Neuronal stem cell (in vitro differentiated cells): Measurements from ENCODE around the gene DRGX.

Experiments
- DNase-seq: peaks from one replicate; pipeline ENCODE4 v3.0.0-alpha.2; 2013; ENCODE audit warnings: low spot score
- H2AFZ ChIP-seq: one replicate; pipeline ENCODE4 v1.6.1; 2013; ENCODE audit warnings: mild to moderate bottlenecking, low read length, inconsistent platforms
- H2AK5ac ChIP-seq: 2 replicates; pipeline ENCODE4 v1.6.1; 2013; ENCODE audit warnings: low read depth, mild to moderate bottlenecking, inconsistent platforms, low read length, moderate library complexity, mixed read lengths
- H2BK120ac ChIP-seq: 2 replicates; pipeline ENCODE4 v1.6.1; 2013; ENCODE audit warnings: low read depth, mild to moderate bottlenecking, inconsistent platforms, low read length, moderate library complexity, mixed read lengths
- H2BK12ac ChIP-seq: one replicate; pipeline ENCODE4 v1.6.1; 2013; ENCODE audit warnings: low read length, inconsistent platforms
- H2BK15ac ChIP-seq: 2 replicates; pipeline ENCODE4 v1.6.1; 2013; ENCODE audit warnings: mild to moderate bottlenecking, low read length, inconsistent platforms, mixed read lengths
- H2BK5ac ChIP-seq: one replicate; pipeline ENCODE4 v1.6.1; 2013; ENCODE audit warnings: inconsistent platforms, mild to moderate bottlenecking, low read length, moderate library complexity
- H3K14ac ChIP-seq: one replicate; pipeline ENCODE4 v1.6.1; 2013; ENCODE audit warnings: low read length, inconsistent platforms
- H3K18ac ChIP-seq: 2 replicates; pipeline ENCODE4 v1.6.1; 2013; ENCODE audit warnings: low read length, inconsistent platforms
- H3K23ac ChIP-seq: 2 replicates; pipeline ENCODE4 v1.6.1; 2013; ENCODE audit warnings: low read depth, mild to moderate bottlenecking, mixed read lengths, low read length, inconsistent platforms; ENCODE audit not compliant: poor library complexity
- H3K27ac ChIP-seq: replicated peaks from 3 replicates; pipeline ENCODE4 v1.5.1; 2013; ENCODE audit warnings: low read length, inconsistent platforms
- H3K27me3 ChIP-seq, 3 experiments: 2 replicates each; pipeline ENCODE4 v1.6.1; 2013; ENCODE audit warnings: low read length in 3 of 3, mild to moderate bottlenecking in 2 of 3, inconsistent platforms in 1 of 3, low read depth in 1 of 3, mixed read lengths in 1 of 3, moderate library complexity in 1 of 3; ENCODE audit not compliant: control insufficient read depth in 3 of 3, insufficient read depth in 3 of 3
- H3K36me3 ChIP-seq, 2 donors: replicated peaks in 1 of 2; 2 replicates each; pipeline ENCODE4 v1.6.1; 2013; ENCODE audit warnings: low read length in 2 of 2; ENCODE audit not compliant: control insufficient read depth in 2 of 2, insufficient read depth in 2 of 2
- H3K4ac ChIP-seq: 2 replicates; pipeline ENCODE4 v1.6.1; 2013; ENCODE audit warnings: inconsistent platforms, mild to moderate bottlenecking, low read length, moderate library complexity
- H3K4me1 ChIP-seq, 2 donors: 1 replicate in 1 of 2; 2 replicates in 1 of 2; pipeline ENCODE4 v1.6.1; 2013; ENCODE audit warnings: low read length in 2 of 2, low read depth in 1 of 2; ENCODE audit not compliant: control insufficient read depth in 2 of 2, insufficient read depth in 1 of 2
- H3K4me2 ChIP-seq: one replicate; pipeline ENCODE4 v1.6.1; 2013; ENCODE audit warnings: mild to moderate bottlenecking, low read length, inconsistent platforms; ENCODE audit not compliant: insufficient read depth, poor library complexity, severe bottlenecking
- H3K4me3 ChIP-seq, 2 donors: 2 replicates each; pipeline ENCODE4 v1.5.1; 2013; ENCODE audit warnings: low read length in 2 of 2, mild to moderate bottlenecking in 2 of 2, inconsistent platforms in 1 of 2, moderate library complexity in 1 of 2
- H3K79me1 ChIP-seq: one replicate; pipeline ENCODE4 v1.6.1; 2013; ENCODE audit warnings: low read depth, mild to moderate bottlenecking, inconsistent platforms, low read length, moderate library complexity
- H3K9ac ChIP-seq: one replicate; pipeline ENCODE4 v1.6.1; 2013; ENCODE audit warnings: mild to moderate bottlenecking, low read depth, low read length, inconsistent platforms; ENCODE audit not compliant: poor library complexity
- H3K9me3 ChIP-seq, 2 donors: replicated peaks in 1 of 2; 2 replicates each; pipeline versions ENCODE3 to v1.6.1; 2013; ENCODE audit warnings: low read length in 2 of 2, mild to moderate bottlenecking in 2 of 2, inconsistent platforms in 1 of 2, low read depth in 1 of 2, mixed read lengths in 1 of 2, moderate library complexity in 1 of 2; ENCODE audit not compliant: control insufficient read depth in 2 of 2, insufficient read depth in 1 of 2
- H4K8ac ChIP-seq: one replicate; pipeline ENCODE4 v1.6.1; 2013; ENCODE audit warnings: low read depth, mild to moderate bottlenecking, inconsistent platforms, low read length, moderate library complexity
- H4K91ac ChIP-seq: one replicate; pipeline ENCODE4 v1.6.1; 2013; ENCODE audit warnings: low read length, low read depth, mild to moderate bottlenecking, inconsistent platforms; ENCODE audit not compliant: poor library complexity
- WGBS, 2 donors: extraction: QIAGEN DNeasy Blood & Tissue Kit; methylation state at CpG; one replicate each; pipeline ENCODE4 v1.1.7; 2013; ENCODE audit warnings: missing lambda C conversion rate in 2 of 2, mixed read lengths in 1 of 2; ENCODE audit not compliant: insufficient read length in 2 of 2, insufficient replicate concordance in 1 of 2; ENCODE audit errors: extremely low coverage in 2 of 2; 5-methylcytosine and 5-hydroxymethylcytosine counted together

The DRGX gene

DNA sequence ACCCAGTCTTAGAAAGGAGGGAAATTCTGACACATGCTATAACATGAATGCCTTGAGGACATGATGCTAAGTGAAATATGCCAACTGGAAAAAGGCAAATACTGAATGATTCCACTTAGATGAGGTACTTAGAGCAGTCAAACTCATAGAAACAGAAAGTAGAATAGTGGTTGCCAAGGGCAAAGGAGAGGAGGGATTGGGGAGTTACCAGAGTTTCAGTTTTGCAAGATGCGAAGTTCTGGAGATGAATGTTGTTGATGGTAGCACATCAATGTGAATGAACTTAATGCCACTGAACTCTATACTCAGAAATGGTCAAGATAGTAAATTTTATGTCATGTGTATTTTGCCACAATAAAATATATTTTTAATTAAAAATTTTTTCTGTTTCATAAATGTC lies 38.9 kb downstream of the DRGX start:
- no peak for DNase-seq
- no peak overlapping the region for H2BK12ac ChIP-seq
- H3K9me3 ChIP-seq, result no peaks in the 10 kb centered on the region
- H3K18ac ChIP-seq, result no peak overlapping the region
- H2AK5ac ChIP-seq, result no peak overlapping the region
- H2BK15ac ChIP-seq, result no peak overlapping the region
- peaks cover 0 to 3% of the 10 kb centered on the region in 2 donors for H3K4me1 ChIP-seq
- no peaks in the 10 kb centered on the region for H3K27me3 ChIP-seq
- no peaks in the 10 kb centered on the region for H3K79me1 ChIP-seq
- H2BK5ac ChIP-seq, result no peak overlapping the region
- H2AFZ ChIP-seq, result no peak overlapping the region
- H3K9ac ChIP-seq, result no peak overlapping the region
- H3K14ac ChIP-seq, result no peak overlapping the region
- no CpG with 5 or more reads among the region's 1 CpG for WGBS, 2 donors
- H3K27ac ChIP-seq, result no peak overlapping the region
- H4K91ac ChIP-seq, result no peak overlapping the region
- H2BK120ac ChIP-seq, result no peak overlapping the region
- no peak overlapping the region for H3K4ac ChIP-seq
- H3K4me3 ChIP-seq, result no peak overlapping the region
- no peak overlapping the region for H3K4me2 ChIP-seq
- no peak overlapping the region for H3K23ac ChIP-seq
- no peaks in the 10 kb centered on the region for H3K36me3 ChIP-seq
- H4K8ac ChIP-seq, result no peak overlapping the region

DNA sequence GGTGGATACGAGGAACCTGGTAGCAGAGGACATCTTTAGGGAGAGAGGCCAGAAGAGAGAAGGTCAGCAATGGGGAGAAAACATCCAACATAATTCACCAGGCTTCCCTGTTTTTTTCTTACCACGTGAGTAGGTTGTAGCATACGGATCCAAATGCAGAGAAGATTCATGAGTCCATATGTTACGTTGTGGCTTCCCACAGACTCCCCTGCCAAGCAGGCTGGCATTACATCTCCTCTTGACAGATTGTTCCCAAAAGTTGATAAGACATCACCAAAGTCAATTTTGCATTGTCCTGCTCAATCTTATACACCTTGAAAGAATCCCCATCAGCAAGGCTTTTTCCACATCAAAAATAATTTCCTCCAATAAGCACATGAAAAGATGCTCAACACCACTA lies 39.7 kb downstream of the DRGX start:
- Histone ChIP-seq H3K4me3 (no peak overlapping the region), H3K36me3 (no peaks in the 10 kb centered on the region), H2BK5ac (no peak overlapping the region), H3K9me3 (no peaks in the 10 kb centered on the region), H3K79me1 (no peaks in the 10 kb centered on the region), H3K23ac (no peak overlapping the region), H3K4me2 (no peak overlapping the region), H4K91ac (no peak overlapping the region), H2BK12ac (no peak overlapping the region), H2AK5ac (no peak overlapping the region), H3K14ac (no peak overlapping the region), H3K27ac (no peak overlapping the region), H3K27me3 (no peaks in the 10 kb centered on the region), H3K9ac (no peak overlapping the region), H2BK15ac (no peak overlapping the region), H2BK120ac (no peak overlapping the region), H3K4me1 (peaks cover 0 to 3% of the 10 kb centered on the region in 2 donors), H3K18ac (no peak overlapping the region), H4K8ac (no peak overlapping the region), H2AFZ (no peak overlapping the region), H3K4ac (no peak overlapping the region)
- DNase-seq, result no peak
- no CpG with 5 or more reads among the region's 4 CpGs for WGBS, 2 donors

DNA sequence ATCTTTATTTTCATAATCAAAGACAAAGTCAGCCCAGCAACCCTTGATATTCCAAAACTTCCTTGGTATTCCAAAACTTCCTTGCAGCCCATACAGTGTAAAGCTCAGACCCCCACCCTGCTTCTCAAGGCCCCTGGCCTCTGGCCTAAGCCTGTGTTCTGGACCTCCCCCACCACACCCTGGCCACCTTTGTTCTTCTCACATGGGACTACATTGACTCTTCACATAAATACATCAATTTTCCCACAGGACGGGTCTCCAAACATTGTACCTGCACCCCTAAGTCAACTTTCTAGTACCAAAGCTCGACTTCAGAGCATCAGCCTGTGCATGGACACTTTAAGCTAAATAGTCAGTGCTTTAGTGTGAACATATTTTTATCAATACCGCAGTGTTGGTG lies 40.7 kb downstream of the DRGX start:
- no peak overlapping the region for H2AFZ ChIP-seq
- no peak overlapping the region for H3K27ac ChIP-seq
- no peak overlapping the region for H3K18ac ChIP-seq
- H3K4ac ChIP-seq, result no peak overlapping the region
- H2BK12ac ChIP-seq, result no peak overlapping the region
- no peak overlapping the region for H2BK120ac ChIP-seq
- no peak overlapping the region for H4K91ac ChIP-seq
- H3K14ac ChIP-seq, result no peak overlapping the region
- no peaks in the 10 kb centered on the region for H3K27me3 ChIP-seq
- H2BK5ac ChIP-seq, result no peak overlapping the region
- no peak for DNase-seq
- H3K4me2 ChIP-seq, result no peak overlapping the region
- no peaks in the 10 kb centered on the region for H3K36me3 ChIP-seq
- H4K8ac ChIP-seq, result no peak overlapping the region
- H3K4me3 ChIP-seq, result no peak overlapping the region
- H3K4me1 ChIP-seq, result peaks cover 0 to 3% of the 10 kb centered on the region in 2 donors
- no peak overlapping the region for H2BK15ac ChIP-seq
- no peaks in the 10 kb centered on the region for H3K9me3 ChIP-seq
- H3K79me1 ChIP-seq, result no peaks in the 10 kb centered on the region
- H2AK5ac ChIP-seq, result no peak overlapping the region
- H3K9ac ChIP-seq, result no peak overlapping the region
- no CpG with 5 or more reads among the region's 3 CpGs for WGBS, 2 donors
- H3K23ac ChIP-seq, result no peak overlapping the region

DNA sequence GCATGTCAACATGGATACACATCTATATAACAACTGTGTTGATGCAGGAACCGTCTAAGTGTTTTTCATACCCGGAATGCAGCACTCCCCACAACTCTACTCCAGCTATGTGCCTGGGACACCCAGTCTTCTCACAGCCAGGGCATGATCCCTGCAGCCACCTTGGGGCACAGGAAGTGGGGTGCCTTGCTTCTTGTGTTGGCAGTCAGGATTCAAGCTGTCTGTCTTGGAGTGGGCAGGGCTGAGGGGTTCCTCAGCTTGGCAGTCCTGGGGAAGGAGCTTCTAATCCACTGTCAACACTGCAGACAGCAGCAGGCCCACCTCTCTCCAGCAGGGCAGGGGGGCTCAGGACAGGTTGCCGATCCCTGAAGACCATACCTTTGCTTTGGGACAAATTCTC lies 41.3 kb downstream of the DRGX start:
- Histone ChIP-seq H2BK12ac (no peak overlapping the region), H3K4me2 (no peak overlapping the region), H3K4ac (no peak overlapping the region), H3K4me3 (no peak overlapping the region), H2BK120ac (no peak overlapping the region), H2AK5ac (no peak overlapping the region), H2BK15ac (no peak overlapping the region), H2AFZ (no peak overlapping the region), H3K9me3 (no peaks in the 10 kb centered on the region), H3K9ac (no peak overlapping the region), H3K14ac (no peak overlapping the region), H2BK5ac (no peak overlapping the region), H3K27me3 (no peaks in the 10 kb centered on the region), H3K4me1 (no peaks in the 10 kb centered on the region), H3K27ac (no peak overlapping the region), H4K91ac (no peak overlapping the region), H3K36me3 (no peaks in the 10 kb centered on the region), H4K8ac (no peak overlapping the region), H3K23ac (no peak overlapping the region), H3K79me1 (no peaks in the 10 kb centered on the region), H3K18ac (no peak overlapping the region)
- no CpG with 5 or more reads among the region's 3 CpGs for WGBS, 2 donors
- no peak for DNase-seq
